Uterus (tissue), 4 donors: ENCODE data around the gene STX19. TPM values are rescaled to one million over a fixed set of nuclear protein-coding genes. Genes with fewer than 3 reads are reported as not detected.

Experiments
- small RNA-seq: library from RNA; depleted of rRNA; stranded (forward); fragments of <200 nt; gene quantifications from one replicate; pipeline ENCODE3, GENCODE V24; 2016
- total RNA-seq, 4 donors: library from RNA; depleted of rRNA in 3 of 4; stranded (reverse); fragments of >200 nt in 3 of 4; gene quantifications; one replicate each; pipeline versions ENCODE4 v1.1.0 to v1.2.4, GENCODE V29; 2014 to 2023
- donor health status: DM: yes; HTN: yes; CAD: no.

The STX19 gene
- total RNA-seq, 4 donors from 2014 or later, result 1.5 TPM; not detected in 3

Small RNAs within 50 kb of the gene (small RNA-seq; reads per million reads assigned to genes)
- gene RF00019 (not detected), gene RNU6-511P (not detected)

Other genes with a start within 250 kb of the STX19 start
- 10 to 100 TPM; 14.6 to 60.3 (median 36.8) TPM for gene PROS1, start 54.7 kb downstream of the STX19 start, total RNA-seq
- 10 to 100 TPM in 2 of 4 donors, 1 to 10 TPM in 2; 4.9 to 23.6 (median 14.0) TPM for gene ARL13B, start 48.4 kb downstream of the STX19 start, total RNA-seq
- 10 to 100 TPM in 2 of 4 donors, 1 to 10 TPM in 2; 1.5 to 13.7 (median 6.3) TPM for gene DHFR2, start 34.3 kb upstream of the STX19 start, total RNA-seq
- 10 to 100 TPM in 2 of 4 donors, 1 to 10 TPM in 2; 3.3 to 32.6 (median 11.3) TPM for gene NSUN3, start 34.5 kb upstream of the STX19 start, total RNA-seq